HCT116 (cell line): ENCODE results near the gene PLEKHO2. TPM values are rescaled to one million over a fixed set of nuclear protein-coding genes. Genes with fewer than 3 reads are reported as not detected.

ENCODE experiments used
- ATAC-seq: fragments of 200-7000 bp; cut with Tn5 transposase; 2 replicates; pipeline ENCODE4 v1.9.1; 2020; ENCODE audit warnings: mild to moderate bottlenecking, moderate library complexity
- BruUV-seq: library from RNA; stranded (reverse); fragments of 400-500 nt; replicated peaks from 2 replicates; lab custom pipeline; 2021; lab: Mats Ljungman, UMichigan
- CTCF ChIA-PET: fragments of 300-600 bp; sonication (Branson Sonifier 250); formaldehyde crosslinking; loops from one replicate; lab custom pipeline; 2021; ENCODE audit warnings: antibody characterized with exemption; lab: Charles Lee
- POLR2A ChIA-PET: fragments of 300-600, 350-600 bp; sonication (Branson Sonifier 250); formaldehyde crosslinking; loops from one replicate; lab custom pipeline; 2021; ENCODE audit warnings: antibody characterized with exemption; lab: Charles Lee
- RAD21 ChIA-PET, 2 experiments: fragments of 300-600 bp; sonication (Branson Sonifier 250); formaldehyde crosslinking; loops; one replicate each; lab custom pipeline; 2023; ENCODE audit warnings: low total read pairs in 2 of 2; ENCODE audit not compliant: uncharacterized antibody in 2 of 2, unreplicated experiment in 2 of 2, low non-redundant PET in 1 of 2; lab: Charles Lee
- DNase-seq: peaks from one replicate; pipeline ENCODE4 v3.0.0-alpha.2; 2010; ENCODE audit warnings: low read depth, low spot score
- H2AFZ ChIP-seq: fragments of 200-600 bp; shearing (Covaris generic), sonication (generic); 2 replicates; pipeline ENCODE4 v1.6.1; 2017; ENCODE audit warnings: low read depth, mixed run types, mixed read lengths, antibody characterized with exemption, low read length; ENCODE audit not compliant: poor library complexity, severe bottlenecking
- H3K27ac ChIP-seq: 2 replicates; pipeline ENCODE4 v1.5.1; 2012; ENCODE audit warnings: low read depth, low read length
- H3K27me3 ChIP-seq: fragments of 200-600 bp; sonication (generic); 2 replicates; pipeline ENCODE4 v1.6.1; 2016; ENCODE audit warnings: mixed run types, low read length, mixed read lengths; ENCODE audit not compliant: insufficient read depth
- H3K36me3 ChIP-seq, 2 experiments: fragments of 200-500 bp in 1 of 2; fragments of 200-600 bp in 1 of 2; sonication (Bioruptor generic) in 1 of 2; sonication (generic) in 1 of 2; 2 replicates each; pipeline versions ENCODE4 v1.5.1 to v1.6.1; 2014 to 2016; ENCODE audit warnings: low read length in 2 of 2, inconsistent platforms in 1 of 2, mixed read lengths in 1 of 2, mixed run types in 1 of 2; ENCODE audit not compliant: insufficient read depth in 2 of 2, control insufficient read depth in 1 of 2
- H3K4me1 ChIP-seq, 2 experiments: fragments of 200-600 bp in 1 of 2; sonication (generic) in 1 of 2; 2 replicates each; pipeline versions ENCODE4 v1.5.1 to v1.6.1; 2012 to 2017; ENCODE audit warnings: low read length in 2 of 2, inconsistent platforms in 1 of 2, mild to moderate bottlenecking in 1 of 2, mixed read lengths in 1 of 2, mixed run types in 1 of 2, moderate library complexity in 1 of 2; ENCODE audit not compliant: insufficient read depth in 2 of 2, control insufficient read depth in 1 of 2
- H3K4me2 ChIP-seq: fragments of 200-600 bp; sonication (generic); 2 replicates; pipeline ENCODE4 v1.6.1; 2017; ENCODE audit warnings: mixed run types, low read length, mixed read lengths
- H3K4me3 ChIP-seq, 2 experiments: fragments of 200-600 bp in 1 of 2; sonication (generic) in 1 of 2; replicated peaks in 1 of 2; 2 replicates each; pipeline ENCODE4 v1.5.1; 2011 to 2016; ENCODE audit warnings: low read length in 2 of 2, control low read depth in 1 of 2, low read depth in 1 of 2, mild to moderate bottlenecking in 1 of 2, mixed read lengths in 1 of 2, mixed run types in 1 of 2
- H3K79me2 ChIP-seq: fragments of 200-600 bp; sonication (generic); 2 replicates; pipeline ENCODE4 v1.6.1; 2017; ENCODE audit warnings: mild to moderate bottlenecking, mixed run types, low read length, moderate library complexity, mixed read lengths; ENCODE audit not compliant: insufficient read depth
- H3K9ac ChIP-seq: fragments of 200-600 bp; sonication (generic); 2 replicates; pipeline ENCODE4 v1.6.1; 2016; ENCODE audit warnings: low read length, mixed read lengths
- H3K9me2 ChIP-seq: fragments of 200-600 bp; sonication (generic), shearing (Covaris generic); 2 replicates; pipeline ENCODE4 v1.6.1; 2017; ENCODE audit warnings: mixed run types, mild to moderate bottlenecking, moderate library complexity; ENCODE audit not compliant: insufficient read depth
- H3K9me3 ChIP-seq, 2 experiments: fragments of 200-500 bp in 1 of 2; fragments of 200-600 bp in 1 of 2; sonication (Bioruptor generic) in 1 of 2; sonication (generic) in 1 of 2; 2 replicates each; pipeline ENCODE4 v1.6.1; 2014 to 2017; ENCODE audit warnings: low read length in 2 of 2, mixed read lengths in 2 of 2, inconsistent platforms in 1 of 2, low read depth in 1 of 2, mild to moderate bottlenecking in 1 of 2, mixed run types in 1 of 2, moderate library complexity in 1 of 2; ENCODE audit not compliant: control insufficient read depth in 1 of 2, insufficient read depth in 1 of 2
- H4K20me1 ChIP-seq: fragments of 200-600 bp; sonication (generic), shearing (Covaris generic); 2 replicates; pipeline ENCODE4 v1.6.1; 2017; ENCODE audit warnings: mixed run types, mild to moderate bottlenecking, moderate library complexity; ENCODE audit not compliant: insufficient read depth
- CBX3 ChIP-seq: IDR thresholded peaks from 2 replicates; pipeline ENCODE4 v1.6.1; 2012; ENCODE audit warnings: low read depth
- CEBPB ChIP-seq: IDR thresholded peaks from 2 replicates; pipeline ENCODE4 v1.6.1; 2012; ENCODE audit warnings: low read depth
- EGR1 ChIP-seq: IDR thresholded peaks from 2 replicates; pipeline ENCODE4 v1.6.1; 2012; ENCODE audit warnings: low read depth
- ELF1 ChIP-seq: IDR thresholded peaks from 2 replicates; pipeline ENCODE4 v1.6.1; 2012; ENCODE audit warnings: low read depth, borderline replicate concordance
- JUND ChIP-seq: IDR thresholded peaks from 2 replicates; pipeline ENCODE4 v1.6.1; 2012
- POLR2A ChIP-seq: IDR thresholded peaks from 2 replicates; pipeline ENCODE4 v1.7.0; 2011; ENCODE audit warnings: borderline replicate concordance; ENCODE audit not compliant: insufficient read depth, insufficient read length; ENCODE audit errors: extremely low read depth
- POLR2AphosphoS5 ChIP-seq: IDR thresholded peaks from 2 replicates; pipeline ENCODE4 v1.6.1; 2011; ENCODE audit warnings: mild to moderate bottlenecking, low read depth, low read length, moderate library complexity
- RAD21 ChIP-seq: IDR thresholded peaks from 2 replicates; pipeline ENCODE4 v1.6.1; 2012; ENCODE audit warnings: low read depth, mild to moderate bottlenecking
- SIN3A ChIP-seq: IDR thresholded peaks from 2 replicates; pipeline ENCODE4 v1.6.1; 2012; ENCODE audit warnings: low read depth
- SRF ChIP-seq: IDR thresholded peaks from 2 replicates; pipeline ENCODE4 v1.6.1; 2012; ENCODE audit warnings: low read depth
- TCF7L2 ChIP-seq: IDR thresholded peaks from 2 replicates; pipeline ENCODE4 v1.7.0; 2011; ENCODE audit warnings: borderline replicate concordance, inconsistent platforms; ENCODE audit not compliant: insufficient read depth, insufficient read length; ENCODE audit errors: extremely low read depth
- ZNF274 ChIP-seq: fragments of 200-500 bp; sonication (Bioruptor generic); IDR thresholded peaks from 2 replicates; pipeline ENCODE4 v1.6.1; 2014; ENCODE audit warnings: mild to moderate bottlenecking, low read depth, low read length, inconsistent platforms
- intact Hi-C: fragments of 100-400 bp; cut with micrococcal nuclease; formaldehyde crosslinking; loops from 2 replicates; pipeline ENCODE4 v1.10.0; 2022
- total RNA-seq: library from RNA; stranded (reverse); gene quantifications from one replicate; pipeline ENCODE4 v1.2.1, GENCODE V29; 2021; ENCODE audit not compliant: unreplicated experiment
- TF ChIP-seq, protein P1 (sequence below): IDR thresholded peaks from 2 replicates; pipeline ENCODE4 v1.6.1; 2011; ENCODE audit warnings: mild to moderate bottlenecking, low read length, moderate library complexity; ENCODE audit not compliant: insufficient replicate concordance; ENCODE audit errors: extremely low read depth
- TF ChIP-seq, protein P2 (sequence below): IDR thresholded peaks from 2 replicates; pipeline ENCODE4 v1.6.1; 2012; ENCODE audit warnings: low read depth
- TF ChIP-seq, protein P3 (sequence below): IDR thresholded peaks from 2 replicates; pipeline ENCODE4 v1.6.1; 2012

Gene PLEKHO2
- total RNA-seq, 1 experiment from 2014 or later: 8.0 TPM

DNA sequence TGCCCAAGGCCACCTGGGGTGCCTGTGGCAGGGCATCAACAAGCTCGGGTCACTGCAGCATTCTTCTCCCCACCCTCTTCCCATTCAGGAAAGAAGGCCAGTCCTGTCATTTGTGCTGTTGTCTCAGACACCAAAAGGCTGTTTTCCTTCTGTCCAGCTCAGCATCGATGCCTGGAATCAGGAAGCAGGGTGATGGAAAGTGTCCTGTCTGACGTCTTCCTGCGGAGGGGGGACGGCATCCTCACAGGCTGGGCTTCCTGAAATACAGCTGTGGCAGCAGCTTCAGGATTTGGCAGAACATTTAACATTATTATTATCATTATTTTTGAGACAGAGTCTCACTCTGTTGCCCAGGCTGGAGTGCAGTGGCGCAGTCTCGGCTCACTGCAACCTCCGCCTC, 37.0 kb downstream of the PLEKHO2 start:
- CTCF ChIA-PET: no interaction called here
- Histone ChIP-seq H3K79me2 (no peaks in the 10 kb centered on the region), H3K27ac (no peak overlapping the region), H3K27me3 (no peaks in the 10 kb centered on the region), H3K4me3 (no peak overlapping the region), H3K4me2 (no peak overlapping the region), H3K36me3 (no peaks in the 10 kb centered on the region), H4K20me1 (no peaks in the 10 kb centered on the region), H3K9me3 (no peaks in the 10 kb centered on the region), H2AFZ (no peak overlapping the region), H3K9ac (no peak overlapping the region), H3K9me2 (no peaks in the 10 kb centered on the region), H3K4me1 (peaks cover 8 to 24% of the 10 kb centered on the region in 2 experiments)
- TF ChIP-seq CEBPB (no peak), POLR2AphosphoS5 (no peak), ELF1 (no peak), TCF7L2 (no peak), RAD21 (no peak), SIN3A (no peak), POLR2A (no peak)
- TF ChIP-seq, protein P1, sequence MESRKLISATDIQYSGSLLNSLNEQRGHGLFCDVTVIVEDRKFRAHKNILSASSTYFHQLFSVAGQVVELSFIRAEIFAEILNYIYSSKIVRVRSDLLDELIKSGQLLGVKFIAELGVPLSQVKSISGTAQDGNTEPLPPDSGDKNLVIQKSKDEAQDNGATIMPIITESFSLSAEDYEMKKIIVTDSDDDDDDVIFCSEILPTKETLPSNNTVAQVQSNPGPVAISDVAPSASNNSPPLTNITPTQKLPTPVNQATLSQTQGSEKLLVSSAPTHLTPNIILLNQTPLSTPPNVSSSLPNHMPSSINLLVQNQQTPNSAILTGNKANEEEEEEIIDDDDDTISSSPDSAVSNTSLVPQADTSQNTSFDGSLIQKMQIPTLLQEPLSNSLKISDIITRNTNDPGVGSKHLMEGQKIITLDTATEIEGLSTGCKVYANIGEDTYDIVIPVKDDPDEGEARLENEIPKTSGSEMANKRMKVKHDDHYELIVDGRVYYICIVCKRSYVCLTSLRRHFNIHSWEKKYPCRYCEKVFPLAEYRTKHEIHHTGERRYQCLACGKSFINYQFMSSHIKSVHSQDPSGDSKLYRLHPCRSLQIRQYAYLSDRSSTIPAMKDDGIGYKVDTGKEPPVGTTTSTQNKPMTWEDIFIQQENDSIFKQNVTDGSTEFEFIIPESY: no peak
- RAD21 ChIA-PET: no interaction called here
- no TSS peak for BruUV-seq
- POLR2A ChIA-PET: no interaction called here
- intact Hi-C loops: no loop called here
- ATAC-seq (no peak), DNase-seq (no peak)

DNA sequence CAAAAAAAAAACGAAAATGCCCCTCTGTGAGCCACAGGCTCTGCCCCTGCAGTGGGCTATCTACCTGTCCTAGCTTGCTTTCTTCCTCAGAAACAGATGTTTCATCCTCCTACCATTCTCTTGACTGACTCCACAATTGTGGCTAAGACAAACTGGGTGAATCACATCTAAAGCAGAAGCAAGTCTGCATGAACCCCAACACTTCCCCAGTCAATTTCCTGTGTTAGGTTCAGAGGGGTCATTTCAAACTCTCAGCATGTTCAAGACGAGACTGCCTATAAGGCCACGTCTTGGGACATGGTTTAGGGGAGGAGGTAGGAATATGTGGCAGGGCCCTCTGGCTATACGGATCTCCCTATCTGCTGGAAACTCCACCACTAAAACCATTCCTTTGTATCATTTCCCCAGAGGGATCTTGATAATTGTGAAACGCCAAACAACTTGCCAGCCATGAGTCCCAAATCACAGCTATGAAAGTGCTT, 41.4 kb downstream of the PLEKHO2 start:
- Histone ChIP-seq H3K27me3 (no peaks in the 10 kb centered on the region), H3K4me2 (no peak overlapping the region), H3K36me3 (no peaks in the 10 kb centered on the region), H3K4me3 (no peak overlapping the region), H3K9ac (no peak overlapping the region), H4K20me1 (no peaks in the 10 kb centered on the region), H3K4me1 (peaks cover 14 to 29% of the 10 kb centered on the region in 2 experiments), H2AFZ (no peak overlapping the region), H3K79me2 (no peaks in the 10 kb centered on the region), H3K27ac (no peak overlapping the region), H3K9me3 (no peaks in the 10 kb centered on the region), H3K9me2 (no peaks in the 10 kb centered on the region)
- DNase-seq (no peak), ATAC-seq (no peak)
- intact Hi-C loops: no loop called here
- RAD21 ChIA-PET: no interaction called here
- BruUV-seq: no TSS peak
- POLR2A ChIA-PET: no interaction called here
- CTCF ChIA-PET: no interaction called here
- TF ChIP-seq SIN3A (no peak), EGR1 (no peak), RAD21 (no peak), POLR2A (no peak), JUND (no peak), CBX3 (no peak), SRF (no peak), ZNF274 (no peak)
- TF ChIP-seq, protein P2, sequence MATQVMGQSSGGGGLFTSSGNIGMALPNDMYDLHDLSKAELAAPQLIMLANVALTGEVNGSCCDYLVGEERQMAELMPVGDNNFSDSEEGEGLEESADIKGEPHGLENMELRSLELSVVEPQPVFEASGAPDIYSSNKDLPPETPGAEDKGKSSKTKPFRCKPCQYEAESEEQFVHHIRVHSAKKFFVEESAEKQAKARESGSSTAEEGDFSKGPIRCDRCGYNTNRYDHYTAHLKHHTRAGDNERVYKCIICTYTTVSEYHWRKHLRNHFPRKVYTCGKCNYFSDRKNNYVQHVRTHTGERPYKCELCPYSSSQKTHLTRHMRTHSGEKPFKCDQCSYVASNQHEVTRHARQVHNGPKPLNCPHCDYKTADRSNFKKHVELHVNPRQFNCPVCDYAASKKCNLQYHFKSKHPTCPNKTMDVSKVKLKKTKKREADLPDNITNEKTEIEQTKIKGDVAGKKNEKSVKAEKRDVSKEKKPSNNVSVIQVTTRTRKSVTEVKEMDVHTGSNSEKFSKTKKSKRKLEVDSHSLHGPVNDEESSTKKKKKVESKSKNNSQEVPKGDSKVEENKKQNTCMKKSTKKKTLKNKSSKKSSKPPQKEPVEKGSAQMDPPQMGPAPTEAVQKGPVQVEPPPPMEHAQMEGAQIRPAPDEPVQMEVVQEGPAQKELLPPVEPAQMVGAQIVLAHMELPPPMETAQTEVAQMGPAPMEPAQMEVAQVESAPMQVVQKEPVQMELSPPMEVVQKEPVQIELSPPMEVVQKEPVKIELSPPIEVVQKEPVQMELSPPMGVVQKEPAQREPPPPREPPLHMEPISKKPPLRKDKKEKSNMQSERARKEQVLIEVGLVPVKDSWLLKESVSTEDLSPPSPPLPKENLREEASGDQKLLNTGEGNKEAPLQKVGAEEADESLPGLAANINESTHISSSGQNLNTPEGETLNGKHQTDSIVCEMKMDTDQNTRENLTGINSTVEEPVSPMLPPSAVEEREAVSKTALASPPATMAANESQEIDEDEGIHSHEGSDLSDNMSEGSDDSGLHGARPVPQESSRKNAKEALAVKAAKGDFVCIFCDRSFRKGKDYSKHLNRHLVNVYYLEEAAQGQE: no peak
- TF ChIP-seq, protein P3, sequence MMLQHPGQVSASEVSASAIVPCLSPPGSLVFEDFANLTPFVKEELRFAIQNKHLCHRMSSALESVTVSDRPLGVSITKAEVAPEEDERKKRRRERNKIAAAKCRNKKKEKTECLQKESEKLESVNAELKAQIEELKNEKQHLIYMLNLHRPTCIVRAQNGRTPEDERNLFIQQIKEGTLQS: no peak
